GM19193 (cell line): ENCODE results near the gene PER1.

Source experiments
- POLR2A ChIP-seq: IDR thresholded peaks from 4 replicates; pipeline ENCODE4 v1.6.1; 2011; ENCODE audit not compliant: insufficient read depth, insufficient read length; ENCODE audit errors: extremely low read depth

The PER1 gene

GRCh38 chr17:8176197-8176940, 24.2 kb upstream of the PER1 start, which contains the start of gene TMEM107:
Gene TMEM107 (minus strand): TSS chr17:8176380. CDS start chr17:8176286, 94 bp downstream.
- TF ChIP-seq POLR2A, result peak; percentile 62

- no peak for TF ChIP-seq POLR2A
These were observed 23.6 kb upstream of the PER1 start for GRCh38 chr17:8175795-8176196.

- no peak for TF ChIP-seq POLR2A
These were observed 21.7 kb upstream of the PER1 start for GRCh38 chr17:8173871-8174322.

- TF ChIP-seq POLR2A, result peak; percentile 99
These were observed 21.1 kb upstream of the PER1 start for GRCh38 chr17:8173056-8173870.

- no peak for TF ChIP-seq POLR2A
These were observed 15.3 kb upstream of the PER1 start for GRCh38 chr17:8167526-8167925.

GRCh38 chr17:8166731-8167130, 14.5 kb upstream of the PER1 start:
- TF ChIP-seq POLR2A, result no peak

- TF ChIP-seq POLR2A, result no peak
These were observed 12.6 kb upstream of the PER1 start for GRCh38 chr17:8164815-8165131.

- TF ChIP-seq POLR2A, result no peak
These were observed 12.0 kb upstream of the PER1 start for GRCh38 chr17:8163978-8164814.

- TF ChIP-seq POLR2A, result no peak
These were observed 11.1 kb upstream of the PER1 start for GRCh38 chr17:8162997-8163977.

GRCh38 chr17:8162233-8162996, 10.2 kb upstream of the PER1 start, which contains the start of gene VAMP2:
Gene VAMP2 (minus strand): TSS chr17:8162948. CDS start chr17:8162879, 69 bp downstream.
- peak; percentile 76 for TF ChIP-seq POLR2A

- no peak for TF ChIP-seq POLR2A
These were observed 9.4 kb upstream of the PER1 start for GRCh38 chr17:8161289-8162232.

- no peak for TF ChIP-seq POLR2A
These were observed 8.6 kb upstream of the PER1 start for GRCh38 chr17:8160741-8161221.
